A549 (cell line): Measurements from ENCODE around the gene ADGRB2. TPM values are rescaled to one million over a fixed set of nuclear protein-coding genes. Genes with fewer than 3 reads are reported as not detected.

ENCODE experiments used
- BHLHE40 ChIP-seq: IDR thresholded peaks from 2 replicates; pipeline ENCODE4 v1.6.1; 2012; ENCODE audit warnings: low read depth, low read length, inconsistent platforms
- CBX2 ChIP-seq: fragments of 200-600 bp; sonication (generic); IDR thresholded peaks from 2 replicates; pipeline ENCODE4 v1.6.1; 2016; ENCODE audit warnings: low read depth, mild to moderate bottlenecking, borderline replicate concordance
- CEBPB ChIP-seq, 2 experiments: fragments of >200 bp in 1 of 2; sonication (Bioruptor Twin) in 1 of 2; formaldehyde crosslinking in 1 of 2; IDR thresholded peaks; 2 replicates each; pipeline ENCODE4 v1.6.1; 2012 to 2016
- CHD2 ChIP-seq: fragments of 150-350 bp; IDR thresholded peaks from 2 replicates; pipeline ENCODE4 v1.6.1; 2014; ENCODE audit warnings: low read length; ENCODE audit not compliant: partially characterized antibody
- CHD4 ChIP-seq: fragments of 200-600 bp; sonication (generic); IDR thresholded peaks from 2 replicates; pipeline ENCODE4 v1.6.1; 2016; ENCODE audit warnings: antibody characterized with exemption, mild to moderate bottlenecking, borderline replicate concordance
- EHF ChIP-seq: fragments of 250-450 bp; sonication (Bioruptor Pico); IDR thresholded peaks from 2 replicates; pipeline ENCODE4 v1.5.0; 2020; ENCODE audit warnings: mild to moderate bottlenecking
- EHMT2 ChIP-seq: fragments of 200-600 bp; sonication (generic); IDR thresholded peaks from 2 replicates; pipeline ENCODE4 v1.6.1; 2016; ENCODE audit warnings: antibody characterized with exemption, low read depth, mild to moderate bottlenecking, moderate library complexity
- EP300 ChIP-seq, 2 experiments: fragments of >200 bp; sonication (Bioruptor Twin); formaldehyde crosslinking; IDR thresholded peaks; 2 replicates in 1 of 2; 3 replicates in 1 of 2; pipeline ENCODE4 v1.6.1; 2016 to 2017
- ESRRA ChIP-seq: fragments of 150-350 bp; IDR thresholded peaks from 2 replicates; pipeline ENCODE4 v1.6.1; 2014; ENCODE audit warnings: mild to moderate bottlenecking, low read length, borderline replicate concordance
- FOSB ChIP-seq: fragments of 250-450 bp; sonication (Bioruptor Pico); IDR thresholded peaks from 2 replicates; pipeline ENCODE4 v1.5.0; 2020; ENCODE audit warnings: mild to moderate bottlenecking, moderate library complexity
- FOXS1 ChIP-seq: fragments of 250-450 bp; sonication (Bioruptor Pico); IDR thresholded peaks from 2 replicates; pipeline ENCODE4 v1.5.0; 2020; ENCODE audit warnings: mild to moderate bottlenecking, moderate library complexity
- GATA3 ChIP-seq: IDR thresholded peaks from 2 replicates; pipeline ENCODE4 v1.6.1; 2012; ENCODE audit warnings: borderline replicate concordance
- HDAC2 ChIP-seq: fragments of 200-600 bp; sonication (generic); IDR thresholded peaks from 2 replicates; pipeline ENCODE4 v1.6.1; 2016
- HOXA7 ChIP-seq: fragments of 250-450 bp; sonication (Bioruptor Pico); IDR thresholded peaks from 2 replicates; pipeline ENCODE4 v1.5.0; 2020; ENCODE audit warnings: mild to moderate bottlenecking, moderate library complexity
- HOXB13 ChIP-seq: fragments of 250-450 bp; sonication (Bioruptor Pico); IDR thresholded peaks from 2 replicates; pipeline ENCODE4 v1.5.0; 2020; ENCODE audit warnings: low read depth, mild to moderate bottlenecking, moderate library complexity
- JUN ChIP-seq, 2 experiments: fragments of >200 bp; sonication (Bioruptor Twin); formaldehyde crosslinking; IDR thresholded peaks; 2 replicates in 1 of 2; 3 replicates in 1 of 2; pipeline ENCODE4 v1.6.1; 2016 to 2017
- JUNB ChIP-seq: fragments of >200 bp; sonication (Bioruptor Twin); formaldehyde crosslinking; IDR thresholded peaks from 2 replicates; pipeline ENCODE4 v1.6.1; 2016
- KDM1A ChIP-seq: fragments of 200-600 bp; sonication (generic); IDR thresholded peaks from 2 replicates; pipeline ENCODE4 v1.6.1; 2016; ENCODE audit warnings: low read depth, mild to moderate bottlenecking
- MAFK ChIP-seq: fragments of 450-650 bp; IDR thresholded peaks from 2 replicates; pipeline ENCODE4 v1.6.1; 2014; ENCODE audit not compliant: partially characterized antibody
- MAZ ChIP-seq: fragments of 150-350 bp; IDR thresholded peaks from 2 replicates; pipeline ENCODE4 v1.6.1; 2014; ENCODE audit warnings: antibody characterized with exemption, low read depth, low read length, borderline replicate concordance
- MYC ChIP-seq: IDR thresholded peaks from 2 replicates; pipeline ENCODE4 v1.6.1; 2012; ENCODE audit warnings: mild to moderate bottlenecking, inconsistent platforms, low read length, improper control_type of control experiment, borderline replicate concordance
- NFE2L2 ChIP-seq: fragments of 150-350 bp; conservative IDR thresholded peaks from 2 replicates; pipeline ENCODE4 v1.6.1; 2014; ENCODE audit warnings: low read length
- NR3C1 ChIP-seq: fragments of >200 bp; sonication (Bioruptor Twin); formaldehyde crosslinking; IDR thresholded peaks from 3 replicates; pipeline ENCODE4 v1.6.1; 2017
- POLR2A ChIP-seq: IDR thresholded peaks from 2 replicates; pipeline ENCODE4 v1.6.1; 2012; ENCODE audit warnings: mild to moderate bottlenecking, low read length
- POLR2AphosphoS2 ChIP-seq: conservative IDR thresholded peaks from 2 replicates; pipeline ENCODE4 v1.6.1; 2012; ENCODE audit warnings: low read length, improper control_type of control experiment, inconsistent platforms
- RAD21 ChIP-seq, 2 experiments: fragments of >200 bp in 1 of 2; sonication (Bioruptor Twin) in 1 of 2; formaldehyde crosslinking in 1 of 2; IDR thresholded peaks in 1 of 2; conservative IDR thresholded peaks in 1 of 2; 2 replicates in 1 of 2; 3 replicates in 1 of 2; pipeline ENCODE4 v1.6.1; 2012 to 2018; ENCODE audit warnings: inconsistent platforms in 1 of 2
- RFX5 ChIP-seq: fragments of 450-650 bp; IDR thresholded peaks from 2 replicates; pipeline ENCODE4 v1.7.1; 2014; ENCODE audit warnings: antibody characterized with exemption, mild to moderate bottlenecking, moderate library complexity
- RNF2 ChIP-seq: fragments of 200-600 bp; sonication (generic); IDR thresholded peaks from 2 replicates; pipeline ENCODE4 v1.6.1; 2016; ENCODE audit warnings: low read depth, mild to moderate bottlenecking, antibody characterized with exemption, moderate library complexity, borderline replicate concordance
- SMC3 ChIP-seq: fragments of >200 bp; sonication (Bioruptor Twin); formaldehyde crosslinking; IDR thresholded peaks from 3 replicates; pipeline ENCODE4 v1.6.1; 2018; ENCODE audit warnings: inconsistent platforms
- TFCP2L1 ChIP-seq: fragments of 250-450 bp; sonication (Bioruptor Pico); IDR thresholded peaks from 2 replicates; pipeline ENCODE4 v1.5.0; 2021; ENCODE audit warnings: mild to moderate bottlenecking
- ZFP36 ChIP-seq: fragments of 450-650 bp; IDR thresholded peaks from 2 replicates; pipeline ENCODE4 v1.6.1; 2014; ENCODE audit warnings: borderline replicate concordance; ENCODE audit not compliant: partially characterized antibody
- ZSCAN20 ChIP-seq: fragments of 250-450 bp; sonication (Bioruptor Pico); IDR thresholded peaks from 2 replicates; pipeline ENCODE4 v1.8.0; 2022; ENCODE audit warnings: mild to moderate bottlenecking, moderate library complexity
- polyA plus RNA-seq, 4 experiments: library from polyadenylated mRNA; depleted of rRNA in 3 of 4; stranded (reverse); fragments of >200 nt; fragmentation: RNase III in 1 of 4; extraction: RNeasy Plus Mini Kit Qiagen cat#74134 plus additional on column Dnase treatment in 1 of 4; gene quantifications; 2 replicates in 3 of 4; 3 replicates in 1 of 4; pipeline ENCODE4 v1.2.3, GENCODE V29; 2011 to 2017
- TF ChIP-seq, protein P1 (sequence below): fragments of 200-600 bp; sonication (generic); IDR thresholded peaks from 2 replicates; pipeline ENCODE4 v1.6.1; 2016; ENCODE audit warnings: antibody characterized with exemption, mild to moderate bottlenecking, moderate library complexity
- TF ChIP-seq, protein P2 (sequence below): IDR thresholded peaks from 2 replicates; pipeline ENCODE4 v1.6.1; 2012
- TF ChIP-seq, protein P3 (sequence below): fragments of >200 bp; sonication (Bioruptor Twin); formaldehyde crosslinking; IDR thresholded peaks from 3 replicates; pipeline ENCODE4 v1.6.1; 2016
- TF ChIP-seq, protein P4 (sequence below): fragments of 450-650 bp; IDR thresholded peaks from 2 replicates; pipeline ENCODE4 v1.6.1; 2014; ENCODE audit warnings: antibody characterized with exemption
- TF ChIP-seq, protein P5 (sequence below): fragments of 250-450 bp; sonication (Bioruptor Pico); IDR thresholded peaks from 2 replicates; pipeline ENCODE4 v1.5.0; 2021; ENCODE audit warnings: mild to moderate bottlenecking, moderate library complexity, borderline replicate concordance

The ADGRB2 gene
- polyA plus RNA-seq, 2 of the 4 experiments (the other 2 are of a cell fraction), result 2.3 to 6.6 TPM

DNA sequence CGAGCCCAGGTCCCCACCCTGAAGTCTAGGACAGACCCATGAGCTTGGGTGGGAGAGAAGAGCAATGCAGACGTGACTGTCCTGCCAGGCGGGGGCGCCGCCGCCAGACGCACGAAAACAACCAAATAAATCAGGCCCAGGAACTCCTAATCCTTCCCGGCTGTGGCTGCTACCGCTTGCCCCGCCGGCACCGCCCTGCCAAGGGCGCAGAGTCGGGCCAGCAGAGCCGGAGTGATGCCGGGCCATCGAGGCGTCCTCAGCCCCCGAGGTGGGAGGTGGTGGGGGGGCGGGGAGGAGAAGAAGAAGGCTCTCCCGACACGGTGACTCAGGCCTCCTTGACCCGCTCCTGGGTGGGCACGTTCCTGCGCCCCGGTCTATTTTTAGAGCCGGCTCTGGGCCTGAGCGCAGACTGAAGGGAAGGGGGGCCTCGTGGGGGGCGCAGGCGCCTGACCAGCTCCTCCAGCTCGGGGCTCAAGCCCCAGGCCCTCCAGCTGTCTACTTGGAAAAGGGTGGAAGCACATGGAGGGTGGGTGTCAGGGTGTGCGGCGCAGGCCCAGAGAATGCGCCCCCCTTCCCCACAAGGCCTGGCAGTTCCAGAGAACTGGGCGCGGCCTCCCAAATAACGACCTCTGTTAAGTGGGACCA is 49.6 kb downstream of the ADGRB2 start (continued):
- TF ChIP-seq, protein P1, sequence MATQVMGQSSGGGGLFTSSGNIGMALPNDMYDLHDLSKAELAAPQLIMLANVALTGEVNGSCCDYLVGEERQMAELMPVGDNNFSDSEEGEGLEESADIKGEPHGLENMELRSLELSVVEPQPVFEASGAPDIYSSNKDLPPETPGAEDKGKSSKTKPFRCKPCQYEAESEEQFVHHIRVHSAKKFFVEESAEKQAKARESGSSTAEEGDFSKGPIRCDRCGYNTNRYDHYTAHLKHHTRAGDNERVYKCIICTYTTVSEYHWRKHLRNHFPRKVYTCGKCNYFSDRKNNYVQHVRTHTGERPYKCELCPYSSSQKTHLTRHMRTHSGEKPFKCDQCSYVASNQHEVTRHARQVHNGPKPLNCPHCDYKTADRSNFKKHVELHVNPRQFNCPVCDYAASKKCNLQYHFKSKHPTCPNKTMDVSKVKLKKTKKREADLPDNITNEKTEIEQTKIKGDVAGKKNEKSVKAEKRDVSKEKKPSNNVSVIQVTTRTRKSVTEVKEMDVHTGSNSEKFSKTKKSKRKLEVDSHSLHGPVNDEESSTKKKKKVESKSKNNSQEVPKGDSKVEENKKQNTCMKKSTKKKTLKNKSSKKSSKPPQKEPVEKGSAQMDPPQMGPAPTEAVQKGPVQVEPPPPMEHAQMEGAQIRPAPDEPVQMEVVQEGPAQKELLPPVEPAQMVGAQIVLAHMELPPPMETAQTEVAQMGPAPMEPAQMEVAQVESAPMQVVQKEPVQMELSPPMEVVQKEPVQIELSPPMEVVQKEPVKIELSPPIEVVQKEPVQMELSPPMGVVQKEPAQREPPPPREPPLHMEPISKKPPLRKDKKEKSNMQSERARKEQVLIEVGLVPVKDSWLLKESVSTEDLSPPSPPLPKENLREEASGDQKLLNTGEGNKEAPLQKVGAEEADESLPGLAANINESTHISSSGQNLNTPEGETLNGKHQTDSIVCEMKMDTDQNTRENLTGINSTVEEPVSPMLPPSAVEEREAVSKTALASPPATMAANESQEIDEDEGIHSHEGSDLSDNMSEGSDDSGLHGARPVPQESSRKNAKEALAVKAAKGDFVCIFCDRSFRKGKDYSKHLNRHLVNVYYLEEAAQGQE, result no peak
- no peak for TF ChIP-seq NR3C1
- no peak for TF ChIP-seq POLR2AphosphoS2
- no peak for TF ChIP-seq ZFP36
- no peak for TF ChIP-seq MAFK
- TF ChIP-seq FOXS1 (CRISPR knock-in tag), result no peak
- TF ChIP-seq, protein P2, sequence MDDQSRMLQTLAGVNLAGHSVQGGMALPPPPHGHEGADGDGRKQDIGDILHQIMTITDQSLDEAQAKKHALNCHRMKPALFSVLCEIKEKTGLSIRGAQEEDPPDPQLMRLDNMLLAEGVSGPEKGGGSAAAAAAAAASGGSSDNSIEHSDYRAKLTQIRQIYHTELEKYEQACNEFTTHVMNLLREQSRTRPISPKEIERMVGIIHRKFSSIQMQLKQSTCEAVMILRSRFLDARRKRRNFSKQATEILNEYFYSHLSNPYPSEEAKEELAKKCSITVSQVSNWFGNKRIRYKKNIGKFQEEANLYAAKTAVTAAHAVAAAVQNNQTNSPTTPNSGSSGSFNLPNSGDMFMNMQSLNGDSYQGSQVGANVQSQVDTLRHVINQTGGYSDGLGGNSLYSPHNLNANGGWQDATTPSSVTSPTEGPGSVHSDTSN, result no peak
- TF ChIP-seq HOXB13, result no peak
- no peak for TF ChIP-seq CHD2
- TF ChIP-seq KDM1A, result no peak
- TF ChIP-seq ESRRA, result no peak
- TF ChIP-seq, protein P3, sequence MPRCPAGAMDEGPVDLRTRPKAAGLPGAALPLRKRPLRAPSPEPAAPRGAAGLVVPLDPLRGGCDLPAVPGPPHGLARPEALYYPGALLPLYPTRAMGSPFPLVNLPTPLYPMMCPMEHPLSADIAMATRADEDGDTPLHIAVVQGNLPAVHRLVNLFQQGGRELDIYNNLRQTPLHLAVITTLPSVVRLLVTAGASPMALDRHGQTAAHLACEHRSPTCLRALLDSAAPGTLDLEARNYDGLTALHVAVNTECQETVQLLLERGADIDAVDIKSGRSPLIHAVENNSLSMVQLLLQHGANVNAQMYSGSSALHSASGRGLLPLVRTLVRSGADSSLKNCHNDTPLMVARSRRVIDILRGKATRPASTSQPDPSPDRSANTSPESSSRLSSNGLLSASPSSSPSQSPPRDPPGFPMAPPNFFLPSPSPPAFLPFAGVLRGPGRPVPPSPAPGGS, result no peak
- no peak for TF ChIP-seq EP300 (IDR thresholded peaks at IDR 0.05)
- 0 out of 2 replicates have a peak, but pooled peaks have one; percentile 3 for TF ChIP-seq GATA3
- no peak for TF ChIP-seq ZSCAN20 (CRISPR knock-in tag)
- no peak for TF ChIP-seq EHF (CRISPR knock-in tag)
- TF ChIP-seq, protein P4, sequence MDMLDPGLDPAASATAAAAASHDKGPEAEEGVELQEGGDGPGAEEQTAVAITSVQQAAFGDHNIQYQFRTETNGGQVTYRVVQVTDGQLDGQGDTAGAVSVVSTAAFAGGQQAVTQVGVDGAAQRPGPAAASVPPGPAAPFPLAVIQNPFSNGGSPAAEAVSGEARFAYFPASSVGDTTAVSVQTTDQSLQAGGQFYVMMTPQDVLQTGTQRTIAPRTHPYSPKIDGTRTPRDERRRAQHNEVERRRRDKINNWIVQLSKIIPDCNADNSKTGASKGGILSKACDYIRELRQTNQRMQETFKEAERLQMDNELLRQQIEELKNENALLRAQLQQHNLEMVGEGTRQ, result no peak
- no peak for TF ChIP-seq RNF2
- TF ChIP-seq JUN (IDR thresholded peaks at IDR 0.05), result peak in 1 of 2 experiments; percentile 32; a peak in 1 of 5 replicates
- TF ChIP-seq, protein P5, sequence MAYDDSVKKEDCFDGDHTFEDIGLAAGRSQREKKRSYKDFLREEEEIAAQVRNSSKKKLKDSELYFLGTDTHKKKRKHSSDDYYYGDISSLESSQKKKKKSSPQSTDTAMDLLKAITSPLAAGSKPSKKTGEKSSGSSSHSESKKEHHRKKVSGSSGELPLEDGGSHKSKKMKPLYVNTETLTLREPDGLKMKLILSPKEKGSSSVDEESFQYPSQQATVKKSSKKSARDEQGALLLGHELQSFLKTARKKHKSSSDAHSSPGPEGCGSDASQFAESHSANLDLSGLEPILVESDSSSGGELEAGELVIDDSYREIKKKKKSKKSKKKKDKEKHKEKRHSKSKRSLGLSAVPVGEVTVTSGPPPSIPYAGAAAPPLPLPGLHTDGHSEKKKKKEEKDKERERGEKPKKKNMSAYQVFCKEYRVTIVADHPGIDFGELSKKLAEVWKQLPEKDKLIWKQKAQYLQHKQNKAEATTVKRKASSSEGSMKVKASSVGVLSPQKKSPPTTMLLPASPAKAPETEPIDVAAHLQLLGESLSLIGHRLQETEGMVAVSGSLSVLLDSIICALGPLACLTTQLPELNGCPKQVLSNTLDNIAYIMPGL (CRISPR knock-in tag), result no peak
- TF ChIP-seq RAD21 (conservative IDR thresholded peaks at IDR 0.05 in 1 of 2, IDR thresholded peaks at IDR 0.05 in 1 of 2), result peak; percentile 28 to 36; a peak in 3 of 5 replicates
- no peak for TF ChIP-seq MAZ
- TF ChIP-seq EHMT2, result no peak
- TF ChIP-seq HOXA7 (CRISPR knock-in tag), result no peak
- TF ChIP-seq MYC, result no peak; the same call in 1 of the 2 replicates
- peak; percentile 50 for TF ChIP-seq SMC3
- TF ChIP-seq FOSB, result no peak
- no peak for TF ChIP-seq CHD4
- no peak for TF ChIP-seq POLR2A
- TF ChIP-seq HDAC2, result no peak
- no peak for TF ChIP-seq CEBPB (IDR thresholded peaks at IDR 0.05)
- TF ChIP-seq RFX5, result no peak
- TF ChIP-seq JUNB, result no peak
- no peak for TF ChIP-seq BHLHE40
- TF ChIP-seq TFCP2L1 (CRISPR knock-in tag), result no peak
- TF ChIP-seq CBX2, result no peak
- TF ChIP-seq NFE2L2, result no peak
